Activated T-helper 2 cell treated with anti-CD3 and anti-CD28 coated beads, Interferon-gamma antibody, Interleukin-2, Interleukin-4, amounts not matched to agents 10 μg/mL and 5 μg/mL and 100 μg/mL, durations not matched to agents 14 hours and 24 hours and 36 hours (primary cell): ENCODE measurements around the gene KCNQ5. TPM values are rescaled to one million over a fixed set of nuclear protein-coding genes. Genes with fewer than 3 reads are reported as not detected.
"Not testable (repeated sequence)": the region's sequence is repeated elsewhere in the genome, so short reads cannot be mapped to it uniquely, and the experiment has no call there.

Experiments used
- DNase-seq: peaks from one replicate; pipeline ENCODE4 v3.0.0; 2021; ENCODE audit warnings: low spot score
- H3K27ac Mint-ChIP-seq: one replicate; pipeline ENCODE4 v1.8.0; 2021; ENCODE audit warnings: mixed read lengths
- H3K27me3 Mint-ChIP-seq: one replicate; pipeline ENCODE4 v1.8.0; 2021; ENCODE audit warnings: low read depth, mixed read lengths
- H3K36me3 Mint-ChIP-seq: one replicate; pipeline ENCODE4 v1.8.0; 2021; ENCODE audit warnings: low read depth, mixed read lengths
- H3K4me1 Mint-ChIP-seq: one replicate; pipeline ENCODE4 v1.8.0; 2021; ENCODE audit warnings: low read depth, mixed read lengths
- H3K4me3 Mint-ChIP-seq: one replicate; pipeline ENCODE4 v1.8.0; 2021; ENCODE audit warnings: low read depth, mild to moderate bottlenecking, moderate library complexity, mixed read lengths
- H3K9me3 Mint-ChIP-seq: one replicate; pipeline ENCODE4 v1.8.0; 2021; ENCODE audit warnings: mixed read lengths
- intact Hi-C: fragments of 100-400 bp; cut with micrococcal nuclease; formaldehyde crosslinking; loops from one replicate; pipeline ENCODE4 v1.15.1; 2023
- total RNA-seq: library from RNA; stranded (reverse); gene quantifications from 2 replicates; pipeline ENCODE4 v1.2.3, GENCODE V29; 2022

KCNQ5 gene
- total RNA-seq: 15.3 and 18.8 TPM in 2 replicates

DNA sequence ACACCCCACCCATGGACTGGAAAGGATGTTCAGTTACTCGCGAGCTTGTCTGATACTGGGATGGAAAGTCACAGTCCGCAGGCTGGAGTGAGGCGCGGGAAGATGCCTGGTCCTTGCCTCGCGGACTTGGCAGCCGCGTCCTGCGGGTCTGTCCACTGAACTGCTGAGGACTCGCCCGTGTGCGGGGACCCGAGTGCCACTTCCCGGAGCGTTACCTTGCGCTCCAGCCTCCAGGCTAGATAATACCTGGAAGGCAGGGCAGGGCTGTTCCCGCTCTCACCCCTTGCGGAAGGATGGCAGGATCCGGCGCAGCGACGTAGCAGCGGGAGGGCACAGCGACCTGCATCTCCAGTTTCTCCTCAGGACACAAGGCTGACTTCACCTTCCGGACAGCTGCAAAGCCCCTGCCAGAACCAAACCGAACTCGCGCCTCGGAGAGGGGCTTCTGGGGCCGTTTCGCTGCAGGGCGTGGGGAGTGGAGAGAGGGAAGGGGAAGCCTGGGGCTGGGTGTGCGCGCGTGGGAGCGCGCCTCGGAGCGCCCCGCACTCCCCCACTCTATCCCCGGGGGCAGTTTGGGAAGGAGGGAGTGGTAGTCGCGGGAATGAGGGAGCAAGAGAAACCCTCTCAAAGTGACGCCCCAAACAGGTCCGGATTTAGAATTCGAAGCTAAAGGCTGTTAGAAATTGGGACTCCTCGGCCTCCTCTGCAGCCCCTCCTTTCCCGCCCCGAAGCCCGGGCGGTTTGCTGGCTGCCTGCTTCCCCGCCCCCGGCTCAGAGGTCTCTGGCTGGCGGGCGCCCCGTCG lies at the start of gene KCNQ5:
Gene KCNQ5, plus strand, starts transcription at position 774 of the 803 bp plus-strand sequence.
- Mint-ChIP-seq H3K36me3 (peaks cover 15% of the 10 kb centered on the region), H3K27me3 (no peaks in the 10 kb centered on the region), H3K9me3 (no peaks in the 10 kb centered on the region), H3K27ac (peak within 1 kb of the TSS; percentile 98), H3K4me1 (peaks cover 67% of the 10 kb centered on the region), H3K4me3 (peak within 1 kb of the TSS; percentile 95)
- intact Hi-C loops: loop anchor here (1.0 to 10.0 kb wide), 8 partner anchors 63 to 901 kb away; partner anchors contain the start of genes CGAS, EEF1A1 and KHDC1
- DNase-seq: peak; percentile 18

GRCh38 chr6:72579865-72580264 lies 42.0 kb upstream of the KCNQ5 start:
- Mint-ChIP-seq H3K36me3 (no peaks in the 10 kb centered on the region), H3K4me1 (peaks cover 6% of the 10 kb centered on the region), H3K4me3 (no peak overlapping the region), H3K9me3 (no peaks in the 10 kb centered on the region), H3K27ac (no peak overlapping the region), H3K27me3 (peaks cover 5% of the 10 kb centered on the region)
- no peak for DNase-seq
- intact Hi-C loops: loop anchor here (10.0 kb wide), 1 partner anchor 165 kb away; no protein-coding TSS in a partner anchor

- H3K4me1 Mint-ChIP-seq: peaks cover 6% of the 10 kb centered on the region
- intact Hi-C loops: loop anchor here (10.0 kb wide), 1 partner anchor 166 kb away; no protein-coding TSS in a partner anchor
- no peak overlapping the region for H3K27ac Mint-ChIP-seq
- H3K27me3 Mint-ChIP-seq: peaks cover 6% of the 10 kb centered on the region
- no peaks in the 10 kb centered on the region for H3K36me3 Mint-ChIP-seq
- DNase-seq: no peak
- H3K4me3 Mint-ChIP-seq: no peak overlapping the region
- no peaks in the 10 kb centered on the region for H3K9me3 Mint-ChIP-seq
These were observed 41.5 kb upstream of the KCNQ5 start for GRCh38 chr6:72580281-72580940.

GRCh38 chr6:72580950-72581349 lies 40.9 kb upstream of the KCNQ5 start:
- intact Hi-C loops: loop anchor here (10.0 kb wide), 1 partner anchor 166 kb away; no protein-coding TSS in a partner anchor
- H3K36me3 Mint-ChIP-seq, H3K27me3 Mint-ChIP-seq, H3K27ac Mint-ChIP-seq, DNase-seq, H3K4me3 Mint-ChIP-seq, H3K9me3 Mint-ChIP-seq, H3K4me1 Mint-ChIP-seq: not testable (repeated sequence)

DNA sequence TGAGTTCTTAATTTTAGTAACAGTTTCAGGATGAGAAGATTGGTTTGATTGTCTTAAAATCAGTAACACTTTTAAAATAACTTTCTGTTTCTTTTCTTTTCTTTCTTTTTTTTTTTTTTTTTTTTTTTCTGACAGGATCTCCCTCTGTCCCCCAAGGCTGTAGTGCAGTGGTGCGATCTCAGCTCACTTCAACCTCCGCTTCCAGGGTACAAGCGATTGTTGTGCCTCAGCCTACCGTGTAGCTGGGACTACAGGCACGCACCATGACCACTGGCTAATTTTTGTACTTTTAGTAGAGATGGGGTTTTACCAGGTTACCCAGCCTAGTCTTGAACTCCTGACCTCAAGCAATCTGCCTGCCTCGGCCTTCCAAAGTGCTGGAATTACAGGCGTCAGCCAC lies 33.7 kb upstream of the KCNQ5 start:
- Mint-ChIP-seq H3K9me3 (no peaks in the 10 kb centered on the region), H3K36me3 (no peaks in the 10 kb centered on the region), H3K27ac (no peak overlapping the region), H3K27me3 (peaks cover 13% of the 10 kb centered on the region), H3K4me3 (no peak overlapping the region), H3K4me1 (peaks cover 12% of the 10 kb centered on the region)
- intact Hi-C loops: loop anchor here (1.0 to 10.0 kb wide), 2 partner anchors 30 to 173 kb away; no protein-coding TSS in a partner anchor
- DNase-seq: no peak

GRCh38 chr6:72589096-72589495 lies 32.8 kb upstream of the KCNQ5 start:
- intact Hi-C loops: loop anchor here (10.0 kb wide), 1 partner anchor 174 kb away; no protein-coding TSS in a partner anchor
- H3K36me3 Mint-ChIP-seq: no peaks in the 10 kb centered on the region
- H3K27me3 Mint-ChIP-seq: peaks cover 18% of the 10 kb centered on the region
- peaks cover 12% of the 10 kb centered on the region for H3K4me1 Mint-ChIP-seq
- no peaks in the 10 kb centered on the region for H3K9me3 Mint-ChIP-seq
- no peak overlapping the region for H3K27ac Mint-ChIP-seq
- H3K4me3 Mint-ChIP-seq: no peak overlapping the region
- no peak for DNase-seq

DNA sequence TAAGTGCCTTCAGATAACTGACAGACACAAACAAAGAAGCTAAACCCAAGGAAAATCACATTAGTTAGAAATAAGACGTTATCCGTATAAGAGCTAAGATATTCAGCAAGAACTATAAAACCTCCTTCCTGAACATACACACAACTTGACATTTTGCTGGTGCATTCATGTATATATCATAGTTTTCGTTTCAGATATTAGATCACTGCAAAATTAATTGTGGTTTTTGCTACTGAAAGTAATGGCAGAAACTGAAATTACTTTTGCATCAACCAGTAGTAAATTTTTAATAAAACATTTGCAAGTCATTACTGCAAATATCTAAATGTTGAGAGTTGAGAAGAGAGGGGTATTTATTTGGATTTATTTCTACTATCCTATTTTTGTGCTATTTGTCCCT lies 26.1 kb upstream of the KCNQ5 start:
- no peaks in the 10 kb centered on the region for H3K9me3 Mint-ChIP-seq
- H3K27ac Mint-ChIP-seq: no peak overlapping the region
- peaks cover 26% of the 10 kb centered on the region for H3K27me3 Mint-ChIP-seq
- H3K4me1 Mint-ChIP-seq: no peaks in the 10 kb centered on the region
- no peak overlapping the region for H3K4me3 Mint-ChIP-seq
- DNase-seq: no peak
- no peaks in the 10 kb centered on the region for H3K36me3 Mint-ChIP-seq
- intact Hi-C loops: no loop called here

- peaks cover 5% of the 10 kb centered on the region for H3K9me3 Mint-ChIP-seq
- no peak for DNase-seq
- H3K27me3 Mint-ChIP-seq: peaks cover 1% of the 10 kb centered on the region
- no peak overlapping the region for H3K27ac Mint-ChIP-seq
- H3K4me1 Mint-ChIP-seq: peaks cover 45% of the 10 kb centered on the region
- intact Hi-C loops: loop anchor here (1.0 to 10.0 kb wide), 2 partner anchors 514 to 708 kb away; no protein-coding TSS in a partner anchor
- no peaks in the 10 kb centered on the region for H3K36me3 Mint-ChIP-seq
- no peak overlapping the region for H3K4me3 Mint-ChIP-seq
These were observed 5.4 kb upstream of the KCNQ5 start for GRCh38 chr6:72616406-72617015.

DNA sequence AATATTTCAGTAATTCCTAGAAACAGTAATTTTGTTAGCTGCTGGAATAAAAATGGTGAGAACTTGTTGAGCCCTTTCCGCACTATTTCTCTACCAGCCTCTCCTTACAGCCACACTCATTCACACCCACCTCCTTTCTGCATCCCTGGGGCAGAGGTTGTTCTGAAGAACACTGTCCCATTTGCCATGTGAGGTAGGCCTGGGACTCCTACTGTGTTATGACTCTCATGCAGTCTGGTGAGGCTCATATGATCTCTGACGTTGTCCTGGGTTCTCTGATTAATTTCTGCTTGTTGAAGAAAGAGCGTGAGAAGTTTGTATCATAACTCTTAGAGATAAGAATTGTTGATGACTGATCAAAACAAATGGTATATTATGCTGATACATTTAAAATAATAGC lies 4.1 kb upstream of the KCNQ5 start:
- H3K4me1 Mint-ChIP-seq: peaks cover 47% of the 10 kb centered on the region
- DNase-seq: no peak
- H3K9me3 Mint-ChIP-seq: peaks cover 5% of the 10 kb centered on the region
- H3K27ac Mint-ChIP-seq: no peak overlapping the region
- H3K36me3 Mint-ChIP-seq: no peaks in the 10 kb centered on the region
- H3K27me3 Mint-ChIP-seq: peaks cover 1% of the 10 kb centered on the region
- intact Hi-C loops: loop anchor here (1.0 to 10.0 kb wide), 2 partner anchors 29 to 707 kb away; no protein-coding TSS in a partner anchor
- no peak overlapping the region for H3K4me3 Mint-ChIP-seq

GRCh38 chr6:72619883-72620696 lies 1.8 kb upstream of the KCNQ5 start:
- intact Hi-C loops: loop anchor here (1.0 to 10.0 kb wide), 11 partner anchors 29 to 902 kb away; partner anchors contain the start of genes CGAS, EEF1A1 and KHDC1
- H3K36me3 Mint-ChIP-seq: peaks cover 7% of the 10 kb centered on the region
- H3K9me3 Mint-ChIP-seq: no peaks in the 10 kb centered on the region
- peak; percentile 61 for DNase-seq
- peaks cover 57% of the 10 kb centered on the region for H3K4me1 Mint-ChIP-seq
- peak overlapping the region; percentile 98 for H3K27ac Mint-ChIP-seq
- H3K4me3 Mint-ChIP-seq: peak overlapping the region; percentile 90
- H3K27me3 Mint-ChIP-seq: peaks cover 1% of the 10 kb centered on the region

- Mint-ChIP-seq H3K27ac (peak overlapping the region; percentile 98), H3K4me3 (peak overlapping the region; percentile 90), H3K9me3 (no peaks in the 10 kb centered on the region), H3K27me3 (peaks cover 1% of the 10 kb centered on the region), H3K36me3 (peaks cover 9% of the 10 kb centered on the region), H3K4me1 (peaks cover 63% of the 10 kb centered on the region)
- intact Hi-C loops: loop anchor here (1.0 to 10.0 kb wide), 11 partner anchors 28 to 901 kb away; partner anchors contain the start of genes CGAS, EEF1A1 and KHDC1
- no peak for DNase-seq
These were observed 983 bp upstream of the KCNQ5 start for GRCh38 chr6:72620871-72621290.
